Right renal pelvis (tissue), 4 donors: ENCODE measurements around the gene PRKAR1B. TPM values are rescaled to one million over a fixed set of nuclear protein-coding genes. Genes with fewer than 3 reads are reported as not detected.
"Not testable (repeated sequence)": the region's sequence is repeated elsewhere in the genome, so short reads cannot be mapped to it uniquely, and the experiment has no call there.

ENCODE experiments used
- DNase-seq, 4 donors: peaks; one replicate each; pipeline ENCODE4 v3.0.0-alpha.2; 2013; ENCODE audit warnings: low read depth in 4 of 4, low spot score in 3 of 4, missing footprints in 1 of 4
- polyA plus RNA-seq, 4 donors: library from polyadenylated mRNA; unstranded; fragments of 120-200 nt; gene quantifications; one replicate each; pipeline ENCODE4 v1.2.1, GENCODE V29; 2013; ENCODE audit not compliant: insufficient read length in 4 of 4

PRKAR1B gene
- polyA plus RNA-seq, 4 donors = 34.7 to 47.2 (median 36.6) TPM

- no peak for DNase-seq
These were observed 97.0 kb downstream of the PRKAR1B start for GRCh38 chr7:630111-630511.

GRCh38 chr7:628826-629225 is 98.3 kb downstream of the PRKAR1B start:
- DNase-seq = no peak

- DNase-seq = no peak
These were observed 98.7 kb downstream of the PRKAR1B start for GRCh38 chr7:628402-628763.

- no peak for DNase-seq
These were observed 99.2 kb downstream of the PRKAR1B start for GRCh38 chr7:627661-628401.

- no peak for DNase-seq
These were observed 101.6 kb downstream of the PRKAR1B start for GRCh38 chr7:625376-625971.

- no peak for DNase-seq
These were observed 103.6 kb downstream of the PRKAR1B start for GRCh38 chr7:623464-623863.

- DNase-seq = no peak
These were observed 105.4 kb downstream of the PRKAR1B start for GRCh38 chr7:621572-622285.

- DNase-seq = no peak
These were observed 106.2 kb downstream of the PRKAR1B start for GRCh38 chr7:620885-621284.

- no peak for DNase-seq
These were observed 107.0 kb downstream of the PRKAR1B start for GRCh38 chr7:620056-620455.

- DNase-seq = no peak
These were observed 107.7 kb downstream of the PRKAR1B start for GRCh38 chr7:619368-619840.

GRCh38 chr7:618539-619367 is 108.3 kb downstream of the PRKAR1B start:
- DNase-seq = no peak

GRCh38 chr7:617614-618538 is 109.2 kb downstream of the PRKAR1B start:
- no peak for DNase-seq

- DNase-seq = no peak
These were observed 113.5 kb downstream of the PRKAR1B start for GRCh38 chr7:613442-614140.

GRCh38 chr7:611837-612236 is 115.2 kb downstream of the PRKAR1B start:
- not testable (repeated sequence) for DNase-seq

- DNase-seq = no peak
These were observed 115.7 kb downstream of the PRKAR1B start for GRCh38 chr7:611281-611810.

- DNase-seq = no peak
These were observed 116.4 kb downstream of the PRKAR1B start for GRCh38 chr7:610531-611280.

- DNase-seq = no peak
These were observed 116.9 kb downstream of the PRKAR1B start for GRCh38 chr7:610141-610530.

- no peak for DNase-seq
These were observed 117.7 kb downstream of the PRKAR1B start for GRCh38 chr7:609365-609764.
